Activated CD8-positive, alpha-beta memory T cell treated with anti-CD3 and anti-CD28 coated beads for 1 hour (primary cell): ENCODE measurements around the gene ADAT3.

Experiments used
- DNase-seq, 2 donors: peaks; one replicate each; pipeline ENCODE4 v3.0.0-alpha.2; 2020; ENCODE audit warnings: low read depth in 1 of 2; ENCODE audit errors: extremely low read depth in 1 of 2

ADAT3 gene

DNA sequence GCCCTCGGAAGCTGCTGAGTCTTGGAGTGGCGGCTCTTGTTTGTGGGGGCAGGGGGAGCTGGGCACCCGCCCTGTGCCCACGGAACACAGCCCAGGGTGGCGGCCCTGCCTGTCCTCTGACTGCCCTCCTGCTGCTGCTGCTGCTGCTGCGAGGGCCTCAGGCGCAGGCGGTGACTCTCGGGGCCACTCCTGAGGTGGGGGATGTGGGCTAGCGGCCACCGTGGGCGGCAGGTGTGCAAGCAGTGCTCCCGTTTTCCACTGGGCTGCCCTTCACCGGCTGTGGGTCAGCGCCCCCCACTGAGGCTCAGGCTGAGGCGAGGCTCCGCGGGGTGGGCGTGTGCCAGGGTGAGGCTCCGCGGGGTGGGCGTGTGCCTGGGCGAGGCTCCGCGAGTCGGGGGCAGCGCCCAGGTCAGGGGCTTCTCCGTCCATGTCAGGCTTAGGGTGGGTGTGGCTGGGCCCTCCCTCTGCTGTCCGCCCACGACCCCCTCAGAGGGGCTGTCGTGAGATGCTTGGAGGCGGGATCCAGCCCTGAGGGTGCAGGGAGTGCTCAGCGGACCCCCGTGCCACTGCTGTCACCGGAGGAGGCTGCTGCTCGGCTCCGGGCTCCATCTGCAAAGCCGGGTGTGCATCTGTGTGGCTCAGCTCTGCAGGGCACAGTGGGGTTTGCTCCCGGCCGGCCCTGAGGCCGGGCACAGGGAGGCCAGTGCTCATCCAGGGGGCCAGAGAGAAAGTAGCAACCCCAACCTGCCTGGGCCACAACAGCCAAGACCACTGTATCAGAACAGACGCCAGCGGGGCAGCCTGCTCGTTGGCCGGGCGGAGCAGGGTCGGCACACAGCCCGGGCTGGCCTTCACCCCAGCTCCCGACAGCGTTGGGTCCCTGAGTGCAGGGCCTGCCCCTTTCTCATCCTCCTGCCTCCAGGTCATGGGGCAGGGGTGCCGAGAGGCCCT is 50.2 kb downstream of the ADAT3 start:
- no peak for DNase-seq

DNA sequence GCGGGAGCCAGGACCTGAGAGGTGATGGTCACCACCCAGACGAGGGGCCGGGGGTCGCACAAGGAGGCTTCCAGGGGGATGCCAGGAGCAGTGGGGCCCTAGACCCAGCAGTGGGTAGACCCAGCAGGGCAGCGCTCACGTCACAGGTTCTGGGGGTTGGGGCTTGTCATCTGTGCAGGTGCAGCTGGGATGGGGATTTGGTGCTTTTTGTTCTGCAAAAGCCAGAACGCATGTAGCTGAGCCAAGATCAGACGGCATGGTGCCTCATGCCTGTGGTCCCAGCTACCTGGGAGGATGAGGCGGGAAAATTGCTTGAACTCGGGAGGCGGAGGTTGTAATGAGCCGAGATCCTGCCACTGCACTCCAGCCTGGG is 50.9 kb downstream of the ADAT3 start:
- DNase-seq = no peak

DNA sequence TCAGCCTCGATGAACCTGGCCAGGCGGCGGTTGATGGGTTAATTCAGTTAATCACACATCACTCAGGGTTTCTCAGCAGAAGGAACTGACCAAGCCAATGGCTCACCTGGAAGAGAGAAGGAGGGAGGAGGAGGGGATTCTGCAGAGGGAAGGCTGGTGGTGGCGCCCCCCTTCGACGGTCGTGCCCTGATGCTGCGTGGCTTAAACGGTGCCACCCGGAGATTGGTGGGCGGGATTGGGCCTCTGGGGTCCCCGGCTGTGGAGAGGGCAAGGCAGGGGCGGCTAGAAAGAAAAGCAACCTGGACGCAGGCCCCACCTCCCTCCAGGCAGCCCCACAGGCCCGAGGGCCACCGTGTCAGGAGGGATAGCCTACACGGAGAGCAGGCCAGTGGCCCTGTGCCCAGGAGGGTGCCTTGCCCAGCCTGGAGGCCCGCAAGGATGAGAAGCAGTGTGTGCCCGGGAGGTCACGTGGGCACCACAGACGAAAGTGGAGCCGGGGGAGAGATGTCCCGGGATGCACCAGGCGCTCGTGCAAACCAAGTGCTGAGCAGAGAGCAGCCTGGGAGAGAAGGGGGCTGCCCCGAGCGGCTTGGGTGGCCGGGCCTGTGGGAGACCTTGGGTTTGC is 51.8 kb downstream of the ADAT3 start:
- DNase-seq = no peak

DNA sequence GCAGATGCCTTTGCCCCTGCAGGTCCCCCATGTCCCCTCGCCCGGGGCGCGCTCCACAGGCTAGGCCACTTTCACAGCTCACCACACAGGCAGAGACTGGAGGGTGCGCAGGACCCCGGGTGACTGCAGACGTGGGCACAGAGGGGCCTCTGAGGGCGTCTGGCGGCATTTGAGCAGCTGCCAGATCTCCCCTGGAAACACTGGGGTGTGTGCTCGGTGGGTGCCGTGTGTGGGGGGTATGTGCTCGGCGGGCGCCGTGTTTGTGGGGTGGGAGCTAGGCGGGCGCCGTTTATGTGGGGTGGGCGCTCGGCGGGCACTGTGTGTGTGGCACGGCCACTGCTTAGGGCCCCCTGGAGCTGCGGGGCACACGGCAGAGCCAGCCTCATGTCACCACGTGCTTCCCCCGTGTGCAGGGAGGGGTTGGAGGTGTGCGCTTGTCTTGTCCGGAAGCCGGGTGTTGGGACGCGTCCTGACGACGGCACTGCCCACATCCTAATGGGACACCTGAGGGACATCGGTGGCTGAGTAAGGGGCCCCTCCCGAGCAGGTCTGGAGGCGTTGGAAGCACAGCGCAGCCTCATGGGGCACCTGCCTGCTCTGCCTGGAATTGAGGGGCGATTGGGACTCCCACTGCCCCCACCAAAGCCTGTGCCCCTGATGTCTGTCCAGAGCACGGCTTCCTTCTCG is 52.5 kb downstream of the ADAT3 start:
- DNase-seq = no peak

DNA sequence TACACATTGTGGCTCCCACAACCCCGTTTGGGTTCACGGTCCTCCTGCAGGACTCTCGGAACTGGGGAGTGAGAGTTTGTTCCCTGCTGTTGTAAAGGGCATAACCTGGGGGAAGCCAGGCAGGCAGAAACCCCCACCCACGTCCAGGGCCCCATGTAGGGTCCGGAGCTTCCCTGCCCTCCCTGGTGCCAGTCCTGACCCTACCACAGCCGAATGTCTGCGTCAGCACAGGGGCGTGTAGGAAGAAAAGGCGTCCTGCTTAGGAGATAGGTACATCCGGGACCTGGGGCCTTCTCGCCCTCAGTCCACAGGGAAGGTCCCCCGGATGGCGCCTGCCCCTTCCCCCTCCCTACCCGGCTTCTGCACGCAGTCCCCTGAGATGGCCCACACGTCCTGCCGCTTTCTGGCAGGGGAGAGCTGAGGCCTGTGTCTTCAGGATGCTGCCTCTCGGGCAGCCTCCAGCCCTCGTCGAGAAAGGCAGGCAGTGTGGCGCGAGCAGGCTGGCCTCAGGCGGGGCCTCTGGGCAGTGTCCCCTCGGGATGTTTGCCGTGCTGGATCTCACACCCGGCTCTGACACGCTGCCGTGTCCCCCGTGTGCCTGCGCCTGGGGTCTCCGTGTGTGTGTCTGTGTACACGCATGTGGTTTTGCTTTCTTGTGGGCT is 54.9 kb downstream of the ADAT3 start:
- DNase-seq = no peak

DNA sequence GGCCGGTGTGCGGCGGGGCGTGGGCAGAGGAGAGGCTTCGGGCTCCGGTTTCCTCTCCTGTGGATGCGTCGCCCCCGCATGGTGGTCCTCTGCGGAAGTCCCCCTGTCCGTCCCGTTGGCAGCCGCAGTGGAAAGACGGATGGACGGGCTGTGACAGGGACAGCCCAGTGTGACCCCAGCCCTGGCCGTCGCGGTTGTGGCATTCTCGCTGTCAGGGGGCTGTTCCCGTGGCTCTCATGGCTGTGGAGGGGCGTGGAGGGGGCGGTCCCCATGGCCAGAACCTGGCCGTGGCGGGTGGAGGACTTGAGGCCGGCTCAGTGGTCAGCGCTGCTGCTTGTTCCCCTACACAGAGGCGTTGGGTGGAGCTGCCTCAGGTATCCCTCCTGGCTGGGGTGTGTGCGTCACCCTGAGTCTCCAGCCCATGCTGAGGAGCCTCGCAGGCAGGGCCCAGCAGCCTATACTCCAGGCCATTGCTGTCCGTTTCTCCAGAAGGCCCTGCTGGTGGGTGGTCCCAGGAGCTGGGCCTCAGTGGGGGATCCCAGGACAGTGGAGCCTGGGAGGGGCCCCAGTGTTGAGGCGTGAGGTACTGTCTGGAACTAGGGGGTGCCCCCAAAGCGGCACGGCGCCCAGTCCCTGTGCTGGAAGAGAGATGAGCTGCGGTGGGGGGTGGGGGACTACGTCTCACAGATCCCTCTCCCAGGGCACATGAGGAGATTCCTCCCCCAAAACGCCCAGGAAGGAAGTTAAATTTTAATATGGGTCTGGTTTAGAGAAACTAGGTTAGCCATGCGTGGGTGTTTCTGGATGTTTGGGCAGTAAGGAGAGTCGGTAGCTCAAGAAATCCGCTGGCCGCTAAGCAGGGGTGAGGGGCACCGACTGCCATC is 56.0 kb downstream of the ADAT3 start:
- no peak for DNase-seq

DNA sequence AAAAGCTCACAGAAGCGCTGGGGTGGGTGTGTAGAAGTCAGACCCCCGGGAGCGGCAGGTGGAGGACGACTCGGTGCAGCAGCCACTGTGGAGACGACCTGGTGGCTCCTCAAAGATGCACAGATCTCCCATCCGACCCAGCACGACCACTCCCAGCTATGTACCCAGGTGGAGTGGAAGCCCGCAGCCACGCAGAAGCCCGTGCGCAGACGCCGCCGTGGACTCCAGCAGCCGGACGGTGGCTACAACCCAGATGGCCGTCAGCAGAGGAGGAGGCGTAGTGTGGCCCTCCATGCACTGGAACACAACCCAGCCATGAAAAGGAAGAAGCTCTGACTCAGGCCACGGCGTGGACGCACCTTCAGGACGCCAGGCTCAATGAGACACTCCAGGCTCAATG is 57.5 kb downstream of the ADAT3 start:
- no peak for DNase-seq
